ENCODE measurements around the gene BDH1.
"Not testable (repeated sequence)": the region's sequence is repeated elsewhere in the genome, so short reads cannot be mapped to it uniquely, and the experiment has no call there.

Gene BDH1

GRCh38 chr3:197520311-197521276, 35.2 kb downstream of the BDH1 start:
- no peak for DNase-seq

GRCh38 chr3:197519801-197520211, 36.0 kb downstream of the BDH1 start:
- DNase-seq, result no peak

- DNase-seq, result no peak
Measured at GRCh38 chr3:197518881-197519421, 36.8 kb downstream of the BDH1 start.

- not testable (repeated sequence) for DNase-seq
Measured at GRCh38 chr3:197517922-197518683, 37.7 kb downstream of the BDH1 start.

GRCh38 chr3:197516890-197517606, 38.7 kb downstream of the BDH1 start:
- DNase-seq, result not testable (repeated sequence)

- peak; percentile 40 to 44 for DNase-seq
Measured at GRCh38 chr3:197516517-197516889, 39.3 kb downstream of the BDH1 start.

GRCh38 chr3:197514786-197515355, 40.9 kb downstream of the BDH1 start:
- DNase-seq, result no peak

- no peak for DNase-seq
Measured at GRCh38 chr3:197513953-197514785, 41.6 kb downstream of the BDH1 start.

GRCh38 chr3:197512691-197513571, 42.8 kb downstream of the BDH1 start:
- DNase-seq, result no peak

GRCh38 chr3:197511853-197512635, 43.7 kb downstream of the BDH1 start:
- no peak for DNase-seq

GRCh38 chr3:197511130-197511529, 44.6 kb downstream of the BDH1 start:
- no peak for DNase-seq

- DNase-seq, result no peak
Measured at GRCh38 chr3:197510642-197511018, 45.1 kb downstream of the BDH1 start.

GRCh38 chr3:197508924-197509775, 46.6 kb downstream of the BDH1 start:
- DNase-seq, result no peak

- no peak for DNase-seq
Measured at GRCh38 chr3:197508461-197508860, 47.3 kb downstream of the BDH1 start.

GRCh38 chr3:197508051-197508451, 47.7 kb downstream of the BDH1 start:
- no peak for DNase-seq

- no peak for DNase-seq
Measured at GRCh38 chr3:197507541-197507940, 48.2 kb downstream of the BDH1 start.

- DNase-seq, result no peak
Measured at GRCh38 chr3:197507081-197507480, 48.7 kb downstream of the BDH1 start.

GRCh38 chr3:197505796-197506548, 49.8 kb downstream of the BDH1 start:
- DNase-seq, result no peak

Data from activated CD4-positive, alpha-beta T cell treated with anti-CD3 and anti-CD28 coated beads for 4 hours (primary cell).